ENCODE results near the gene NOM1. TPM values are rescaled to one million over a fixed set of nuclear protein-coding genes. Genes with fewer than 3 reads are reported as not detected.
A peak's percentile ranks its signal among the peaks of the same experiment; 100 is the strongest.

NOM1 gene
- total RNA-seq, 1 donor from 2014 or later: 17.6 TPM

DNA sequence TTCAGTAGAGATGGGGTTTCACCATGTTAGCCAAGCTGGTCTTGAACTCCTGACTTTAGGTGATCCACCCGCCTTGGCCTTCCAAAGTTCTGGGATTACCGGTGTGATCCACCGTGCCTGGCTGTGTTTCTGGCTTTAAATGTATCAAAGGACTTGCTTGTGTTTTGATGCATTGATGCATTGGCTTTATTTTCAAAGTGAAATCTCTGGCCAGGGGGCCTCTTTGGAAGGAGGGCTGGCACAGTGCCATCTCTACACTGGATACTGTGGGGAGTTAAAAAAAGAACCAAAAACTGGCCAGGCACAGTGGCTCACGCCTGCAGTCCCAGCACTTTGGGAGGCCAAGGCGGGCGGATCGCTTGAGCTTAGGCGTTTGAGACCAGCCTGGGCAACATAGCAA, 44.9 kb downstream of the NOM1 start:
- Histone ChIP-seq H3K36me3 (ENCODE audit: control insufficient read depth, insufficient read depth, low read length) (no peaks in the 10 kb centered on the region), H3K27me3 (ENCODE audit: control insufficient read depth, insufficient read depth, low read length) (peaks cover 6% of the 10 kb centered on the region), H3K4me3 (ENCODE audit: low read depth, low read length) (no peak overlapping the region)
- FAIRE-seq (no peak), DNase-seq (ENCODE audit: low read depth) (no peak)
- TF ChIP-seq, protein P1, sequence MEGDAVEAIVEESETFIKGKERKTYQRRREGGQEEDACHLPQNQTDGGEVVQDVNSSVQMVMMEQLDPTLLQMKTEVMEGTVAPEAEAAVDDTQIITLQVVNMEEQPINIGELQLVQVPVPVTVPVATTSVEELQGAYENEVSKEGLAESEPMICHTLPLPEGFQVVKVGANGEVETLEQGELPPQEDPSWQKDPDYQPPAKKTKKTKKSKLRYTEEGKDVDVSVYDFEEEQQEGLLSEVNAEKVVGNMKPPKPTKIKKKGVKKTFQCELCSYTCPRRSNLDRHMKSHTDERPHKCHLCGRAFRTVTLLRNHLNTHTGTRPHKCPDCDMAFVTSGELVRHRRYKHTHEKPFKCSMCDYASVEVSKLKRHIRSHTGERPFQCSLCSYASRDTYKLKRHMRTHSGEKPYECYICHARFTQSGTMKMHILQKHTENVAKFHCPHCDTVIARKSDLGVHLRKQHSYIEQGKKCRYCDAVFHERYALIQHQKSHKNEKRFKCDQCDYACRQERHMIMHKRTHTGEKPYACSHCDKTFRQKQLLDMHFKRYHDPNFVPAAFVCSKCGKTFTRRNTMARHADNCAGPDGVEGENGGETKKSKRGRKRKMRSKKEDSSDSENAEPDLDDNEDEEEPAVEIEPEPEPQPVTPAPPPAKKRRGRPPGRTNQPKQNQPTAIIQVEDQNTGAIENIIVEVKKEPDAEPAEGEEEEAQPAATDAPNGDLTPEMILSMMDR (IDR thresholded peaks at IDR 0.05; ENCODE audit: insufficient read depth, low read length, severe bottlenecking): no peak

DNA sequence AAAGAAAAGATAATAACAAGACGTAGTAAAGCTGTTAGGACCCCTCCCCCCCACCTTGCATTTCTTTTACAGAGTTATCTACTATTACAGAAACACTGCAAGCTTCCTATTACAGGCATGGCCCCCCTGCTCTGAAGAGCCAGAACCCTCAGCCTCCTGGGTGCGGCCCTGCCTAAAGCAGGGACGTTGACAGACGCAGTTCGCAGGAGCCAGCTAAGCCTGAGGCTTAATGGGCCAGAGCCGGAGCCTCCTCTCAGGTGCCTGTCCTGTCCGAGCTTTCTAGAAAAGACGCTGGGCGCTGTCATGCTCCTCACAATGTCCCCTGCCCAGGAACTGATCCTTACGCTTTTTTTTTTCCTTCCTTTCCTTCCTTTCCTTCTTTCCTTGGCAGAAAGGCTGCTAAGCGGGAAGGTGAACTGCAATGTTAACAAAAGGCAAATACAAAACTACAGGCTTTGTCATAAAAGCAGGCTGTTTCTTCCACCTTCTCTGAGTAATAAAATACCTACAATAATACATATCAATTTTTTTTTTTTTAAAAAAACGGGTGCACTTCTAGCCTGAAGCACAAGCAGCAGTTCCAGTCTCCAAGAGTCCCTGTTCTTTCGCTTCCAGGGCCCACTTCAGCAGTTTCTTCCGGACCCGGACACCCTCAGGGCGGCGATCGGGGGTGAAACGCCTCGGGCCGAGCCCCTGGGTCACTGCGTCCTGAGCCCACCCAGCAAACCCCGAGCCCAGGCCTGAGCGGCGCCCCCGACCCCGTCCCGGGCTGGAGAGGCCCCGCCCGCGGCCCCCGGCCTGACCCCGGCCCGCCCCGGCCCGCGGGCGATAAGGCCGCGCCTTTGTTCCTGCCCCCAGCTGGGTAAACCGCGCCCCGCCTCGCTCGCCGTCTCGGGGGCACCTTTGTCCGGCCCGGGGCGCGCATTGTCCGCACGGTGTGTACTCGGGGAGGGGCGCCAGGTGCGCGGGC, 49.8 kb downstream of the NOM1 start:
- FAIRE-seq (no peak), DNase-seq (ENCODE audit: low read depth) (no peak)
- H3K4me3 ChIP-seq (ENCODE audit: low read depth, low read length): peak overlapping the region; percentile 16
- TF ChIP-seq, protein P1 (IDR thresholded peaks at IDR 0.05; ENCODE audit: insufficient read depth, low read length, severe bottlenecking): no peak
- H3K27me3 ChIP-seq (ENCODE audit: control insufficient read depth, insufficient read depth, low read length): peaks cover 38% of the 10 kb centered on the region
- no peaks in the 10 kb centered on the region for H3K36me3 ChIP-seq (ENCODE audit: control insufficient read depth, insufficient read depth, low read length)

DNA sequence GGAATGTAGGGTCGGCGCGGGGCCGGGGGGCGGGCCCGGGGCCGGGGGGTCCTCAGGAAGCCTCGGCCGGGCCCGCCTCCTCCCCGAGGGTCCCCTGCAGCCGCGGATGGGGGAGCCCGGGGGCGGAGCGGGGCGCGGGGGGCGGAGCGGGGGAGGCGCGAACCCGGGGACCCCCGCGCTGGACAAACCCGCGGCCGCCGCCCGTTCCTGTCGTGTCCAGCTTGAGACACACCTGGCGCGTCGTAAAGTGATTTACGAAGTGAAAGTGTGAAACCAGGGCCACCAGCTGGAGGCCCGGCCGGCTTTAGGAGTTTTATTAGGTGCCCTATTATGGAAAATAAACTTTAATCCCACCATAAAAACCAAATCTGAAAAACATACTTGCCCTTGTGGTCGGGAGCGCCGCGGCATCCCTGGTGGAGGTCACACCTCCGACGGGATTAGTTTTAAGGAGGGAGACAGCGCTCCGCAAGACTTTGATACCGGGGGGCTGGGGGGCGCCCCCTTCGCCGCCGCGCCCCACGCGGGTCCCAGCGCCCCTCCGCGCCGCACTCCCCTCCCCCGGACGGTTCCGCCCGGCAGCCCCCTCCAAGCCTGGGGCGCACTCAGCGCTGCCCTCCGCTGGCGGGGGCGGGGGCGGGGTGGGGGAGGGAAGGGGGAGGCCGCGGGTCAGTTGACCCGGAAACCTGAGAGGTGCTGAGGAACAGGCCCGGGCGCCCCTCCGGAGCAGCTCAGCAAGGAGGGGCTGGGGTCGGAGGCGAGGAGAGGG, 50.6 kb downstream of the NOM1 start:
- Histone ChIP-seq H3K27me3 (ENCODE audit: control insufficient read depth, insufficient read depth, low read length) (peaks cover 43% of the 10 kb centered on the region), H3K4me3 (ENCODE audit: low read depth, low read length) (peak overlapping the region; percentile 32), H3K36me3 (ENCODE audit: control insufficient read depth, insufficient read depth, low read length) (no peaks in the 10 kb centered on the region)
- FAIRE-seq: no peak
- TF ChIP-seq, protein P1 (IDR thresholded peaks at IDR 0.05; ENCODE audit: insufficient read depth, low read length, severe bottlenecking): no peak
- DNase-seq (ENCODE audit: low read depth): no peak

- peaks cover 47% of the 10 kb centered on the region for H3K27me3 ChIP-seq (ENCODE audit: control insufficient read depth, insufficient read depth, low read length)
- TF ChIP-seq, protein P1 (IDR thresholded peaks at IDR 0.05; ENCODE audit: insufficient read depth, low read length, severe bottlenecking): no peak
- no peaks in the 10 kb centered on the region for H3K36me3 ChIP-seq (ENCODE audit: control insufficient read depth, insufficient read depth, low read length)
- DNase-seq (ENCODE audit: low read depth) (no peak), FAIRE-seq (no peak)
- H3K4me3 ChIP-seq (ENCODE audit: low read depth, low read length): peak overlapping the region; percentile 32
Measured at GRCh38 chr7:157000741-157001653, 51.5 kb downstream of the NOM1 start.

Measured in bronchial epithelial cell (primary cell).